GM19468 (cell line): ENCODE measurements around the gene PARP8.

ENCODE experiments used
- ATAC-seq: cut with Tn5 transposase; IDR thresholded peaks from one replicate; pipeline ENCODE4 v1.9.1; 2021; ENCODE audit warnings: mild to moderate bottlenecking, moderate library complexity, moderate number of reproducible peaks; ENCODE audit not compliant: unreplicated experiment; ENCODE audit errors: extremely low read depth

The PARP8 gene

DNA sequence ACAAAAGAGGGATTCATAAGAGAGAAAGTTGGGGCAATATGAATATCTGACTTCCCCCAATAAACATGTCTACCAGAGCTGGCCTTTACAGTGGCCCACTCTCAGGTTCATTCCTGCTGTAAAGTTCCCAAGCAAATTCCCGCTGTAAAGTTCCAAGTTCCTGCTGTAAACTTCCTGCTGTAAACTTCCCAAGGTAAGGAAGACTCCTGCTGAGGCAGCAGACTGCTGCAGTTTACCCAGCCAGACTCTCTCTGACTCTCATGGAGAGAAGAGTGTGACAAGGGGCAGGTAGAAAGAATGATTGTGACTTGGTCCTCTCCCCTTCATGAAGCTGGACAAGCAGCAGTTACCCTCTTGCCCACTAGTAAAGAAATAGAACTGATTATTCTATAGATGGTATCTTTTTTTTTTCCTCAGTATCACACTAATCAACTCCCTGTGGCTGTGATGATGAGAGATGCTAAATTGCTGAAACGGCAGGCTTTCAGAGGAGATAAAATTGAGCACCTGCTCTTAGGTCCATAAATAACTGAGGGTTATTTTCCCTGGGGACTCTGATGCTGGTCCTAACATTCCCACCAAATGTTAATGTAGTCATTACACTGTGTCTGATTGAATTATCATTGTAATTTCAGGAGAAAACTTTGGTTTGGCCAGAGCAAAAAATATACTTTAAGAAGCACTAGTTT, 220.4 kb downstream of the PARP8 start:
- no peak for ATAC-seq

GRCh38 chr5:50887889-50888633, 221.6 kb downstream of the PARP8 start:
- no peak for ATAC-seq

DNA sequence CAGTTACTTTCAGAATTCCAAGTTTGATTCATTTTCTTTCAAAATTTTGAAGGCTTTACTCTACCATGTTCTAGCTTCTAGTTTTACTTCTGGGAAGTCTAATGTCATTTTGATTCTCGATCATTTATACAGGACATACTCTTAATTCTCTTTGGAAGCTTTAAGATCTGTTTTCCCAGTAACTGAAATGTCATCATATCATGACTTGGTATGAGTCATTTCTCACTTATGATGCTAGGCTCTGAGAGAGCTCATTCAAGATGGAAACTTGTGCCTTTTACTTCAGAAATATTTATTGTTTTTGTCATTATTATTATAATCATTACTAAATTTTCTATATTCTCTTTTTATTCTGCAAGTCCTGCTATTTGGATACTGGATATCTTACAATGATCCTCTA, 222.3 kb downstream of the PARP8 start:
- no peak for ATAC-seq

DNA sequence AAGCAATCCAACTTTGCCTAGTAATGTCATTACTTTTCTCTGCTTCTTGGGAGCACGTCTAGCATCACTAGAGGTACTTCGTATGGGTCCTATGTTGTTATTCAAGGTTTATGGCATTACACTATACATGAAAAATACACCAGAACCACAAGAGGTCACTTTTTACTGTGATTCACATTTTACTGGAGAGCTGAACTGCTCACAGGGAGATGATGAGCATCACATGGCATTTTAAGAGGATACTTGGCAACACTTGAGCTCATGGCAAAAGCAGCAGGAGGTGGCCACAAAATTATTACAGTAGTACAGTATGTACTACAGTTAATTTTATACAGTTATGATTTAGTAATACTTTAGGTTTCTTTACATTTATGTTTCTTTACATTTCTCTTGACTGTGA, 223.4 kb downstream of the PARP8 start:
- ATAC-seq = no peak
